Right lobe of liver (tissue), 6 donors: ENCODE data around the gene CPD. TPM values are rescaled to one million over a fixed set of nuclear protein-coding genes. Genes with fewer than 3 reads are reported as not detected.
A peak's percentile ranks its signal among the peaks of the same experiment; 100 is the strongest.

Source experiments
- ATAC-seq, 4 donors: fragments of 200-7000 bp; cut with Tn5 transposase; one replicate each; pipeline ENCODE4 v1.9.1; 2020; ENCODE audit warnings: mild to moderate bottlenecking in 4 of 4, moderate library complexity in 4 of 4
- DNase-seq, 3 donors: peaks; one replicate each; pipeline ENCODE4 v3.0.0-alpha.2; 2020
- H3K27ac ChIP-seq, 3 donors: fragments of 200-600 bp; one replicate each; pipeline ENCODE4 v1.8.0; 2022
- H3K27me3 ChIP-seq, 2 donors: fragments of 200-600 bp; one replicate each; pipeline ENCODE4 v1.8.0; 2022
- H3K36me3 ChIP-seq, 4 donors: fragments of 200-600 bp; sonication (generic) in 1 of 4; one replicate each; pipeline versions ENCODE4 v1.5.1 to v1.8.0; 2017 to 2022; ENCODE audit warnings: control low read depth in 1 of 4
- H3K4me1 ChIP-seq, 4 donors: fragments of 200-600 bp; sonication (generic) in 1 of 4; one replicate each; pipeline versions ENCODE4 v1.5.1 to v1.8.0; 2017 to 2022; ENCODE audit warnings: control low read depth in 1 of 4
- H3K4me3 ChIP-seq, 3 donors: fragments of 200-600 bp; one replicate each; pipeline ENCODE4 v1.8.0; 2022
- H3K9me3 ChIP-seq, 4 donors: fragments of 200-600 bp; sonication (generic) in 1 of 4; one replicate each; pipeline versions ENCODE4 v1.5.1 to v1.8.0; 2017 to 2022; ENCODE audit warnings: control low read depth in 1 of 4
- POLR2A ChIP-seq: fragments of 450-650 bp; IDR thresholded peaks from one replicate; pipeline ENCODE4 v1.6.1; 2017; ENCODE audit warnings: antibody characterized with exemption, mild to moderate bottlenecking
- WGBS: methylation state at CpG from one replicate; pipeline ENCODE4 v1.1.6; 2018; ENCODE audit warnings: low coverage, low lambda C conversion rate; ENCODE audit not compliant: insufficient coverage; ENCODE audit errors: missing lambda C conversion rate; 5-methylcytosine and 5-hydroxymethylcytosine counted together
- intact Hi-C, 2 donors: fragments of 100-400 bp; cut with DNase I; formaldehyde crosslinking; loops; one replicate each; pipeline versions ENCODE4 v1.11.2 to v1.14.1; 2022
- total RNA-seq, 6 experiments: library from RNA; depleted of rRNA in 2 of 6; stranded (reverse); fragments of >200 nt in 2 of 6; fragmentation: NEBNext Ultra II Directional in 3 of 6; extraction: Animal tissue kit (Norgen Biotek cat#: 25700) in 3 of 6; gene quantifications; one replicate each; pipeline versions ENCODE4 v1.1.0 to v1.2.4, GENCODE V29; 2016 to 2023
- TF ChIP-seq, protein P1 (sequence below), 4 donors: fragments of 200-600 bp in 3 of 4; fragments of 450-650 bp in 1 of 4; IDR thresholded peaks; one replicate each; pipeline versions ENCODE4 v1.5.1 to v1.8.0; 2016 to 2022; ENCODE audit warnings: antibody characterized with exemption in 4 of 4, mild to moderate bottlenecking in 2 of 4
- donor health status: DM: no; HTN: yes; CAD: no.
- donor health status: DM: no; HTN: no; CAD: no.
- donor health status: DM: no; HTN: no; CAD: no.
- donor health status: DM: no; HTN: yes; CAD: no.
- donor health status: DM: no; HTN: yes; CAD: no.

The CPD gene
- total RNA-seq, 6 experiments from 2014 or later, result 42.2 to 129 (median 53.5) TPM

DNA sequence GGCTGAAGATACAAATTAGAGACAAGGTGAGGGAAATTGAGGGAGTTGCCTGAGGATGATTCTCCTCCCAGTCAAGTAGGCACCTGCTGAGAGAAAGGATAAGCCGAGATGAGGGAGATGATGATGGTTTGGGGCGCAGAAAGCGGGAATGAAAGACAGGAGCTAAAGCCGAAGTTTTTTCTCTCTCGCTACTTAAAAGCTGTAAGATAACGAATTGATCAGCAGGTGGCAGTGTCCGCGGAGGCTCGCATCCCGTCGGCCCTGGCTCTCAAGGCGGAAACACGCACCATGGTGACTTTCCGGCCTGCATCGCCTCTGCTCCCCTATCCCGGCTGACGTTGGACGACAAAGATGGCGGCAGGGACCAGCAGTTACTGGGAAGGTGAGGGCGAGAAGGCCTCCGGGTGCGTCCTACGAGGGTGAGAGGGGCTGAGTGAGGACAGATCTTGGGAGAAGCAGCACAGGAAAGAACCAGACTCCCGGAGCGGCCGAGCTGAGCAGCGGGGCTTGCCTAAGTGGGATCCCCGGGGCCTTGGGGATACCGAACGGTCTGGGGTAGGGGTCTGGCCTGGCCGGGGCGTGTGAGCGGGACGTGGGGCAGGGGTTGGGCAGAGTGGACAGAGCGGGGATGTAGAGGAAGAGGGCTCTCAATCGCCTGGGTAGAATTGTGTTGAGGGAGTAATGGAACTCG, 98.5 kb downstream of the CPD start, which contains the start of gene GOSR1:
Gene GOSR1 (plus strand): TSS at position 326 of the 691 bp plus-strand sequence. CDS start 26 bp downstream, at position 352.
- Histone ChIP-seq H3K36me3 (peaks cover 0 to 23% (median 5%) of the 10 kb centered on the region in 4 donors), H3K4me3 (peak within 1 kb of the TSS; percentile 72 to 83 (median 77)), H3K27me3 (no peaks in the 10 kb centered on the region), H3K4me1 (peaks cover 0 to 12% (median 3%) of the 10 kb centered on the region in 4 donors), H3K27ac (peak within 1 kb of the TSS; percentile 85 to 90 (median 89)), H3K9me3 (no peaks in the 10 kb centered on the region)
- under 1% methylated on average over 29 of the region's 37 CpGs for WGBS
- DNase-seq, result peak; percentile 92 to 96 (median 94)
- TF ChIP-seq, protein P1, sequence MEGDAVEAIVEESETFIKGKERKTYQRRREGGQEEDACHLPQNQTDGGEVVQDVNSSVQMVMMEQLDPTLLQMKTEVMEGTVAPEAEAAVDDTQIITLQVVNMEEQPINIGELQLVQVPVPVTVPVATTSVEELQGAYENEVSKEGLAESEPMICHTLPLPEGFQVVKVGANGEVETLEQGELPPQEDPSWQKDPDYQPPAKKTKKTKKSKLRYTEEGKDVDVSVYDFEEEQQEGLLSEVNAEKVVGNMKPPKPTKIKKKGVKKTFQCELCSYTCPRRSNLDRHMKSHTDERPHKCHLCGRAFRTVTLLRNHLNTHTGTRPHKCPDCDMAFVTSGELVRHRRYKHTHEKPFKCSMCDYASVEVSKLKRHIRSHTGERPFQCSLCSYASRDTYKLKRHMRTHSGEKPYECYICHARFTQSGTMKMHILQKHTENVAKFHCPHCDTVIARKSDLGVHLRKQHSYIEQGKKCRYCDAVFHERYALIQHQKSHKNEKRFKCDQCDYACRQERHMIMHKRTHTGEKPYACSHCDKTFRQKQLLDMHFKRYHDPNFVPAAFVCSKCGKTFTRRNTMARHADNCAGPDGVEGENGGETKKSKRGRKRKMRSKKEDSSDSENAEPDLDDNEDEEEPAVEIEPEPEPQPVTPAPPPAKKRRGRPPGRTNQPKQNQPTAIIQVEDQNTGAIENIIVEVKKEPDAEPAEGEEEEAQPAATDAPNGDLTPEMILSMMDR (IDR thresholded peaks at IDR 0.05), result peak; percentile 67 to 87 (median 80)
- TF ChIP-seq POLR2A, result peak; percentile 70
- intact Hi-C loops, result no loop called here
- peak; percentile 100 for ATAC-seq

DNA sequence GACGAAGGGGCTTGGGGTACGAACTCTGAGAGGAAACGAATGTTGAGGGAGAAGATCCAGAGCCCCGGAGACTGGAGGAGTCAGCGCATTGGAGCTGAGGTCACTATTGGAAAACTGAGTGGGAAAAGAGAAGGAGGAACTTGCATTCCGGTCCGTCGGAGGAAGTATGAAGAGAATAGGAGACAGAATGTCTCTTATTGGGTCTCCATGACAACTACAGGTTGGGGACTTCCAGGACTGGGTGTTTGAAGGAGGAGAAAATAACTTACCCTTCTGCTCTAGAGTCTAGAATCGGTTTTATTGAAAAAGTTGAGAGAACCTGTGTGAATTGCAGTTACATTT, 99.0 kb downstream of the CPD start:
- DNase-seq, result no peak
- peak overlapping the region; percentile 85 to 90 (median 89) for H3K27ac ChIP-seq
- H3K9me3 ChIP-seq, result no peaks in the 10 kb centered on the region
- WGBS, result under 1% methylated on average over 9 of the region's 9 CpGs
- H3K27me3 ChIP-seq, result no peaks in the 10 kb centered on the region
- intact Hi-C loops, result no loop called here
- peak overlapping the region; percentile 72 to 83 (median 77) for H3K4me3 ChIP-seq
- TF ChIP-seq, protein P1 (IDR thresholded peaks at IDR 0.05), result no peak
- TF ChIP-seq POLR2A, result no peak
- H3K4me1 ChIP-seq, result peaks cover 0 to 12% (median 3%) of the 10 kb centered on the region in 4 donors
- peaks cover 0 to 28% (median 6%) of the 10 kb centered on the region in 4 donors for H3K36me3 ChIP-seq
- ATAC-seq, result peak in 2 of 4 donors; percentile 23 to 28

DNA sequence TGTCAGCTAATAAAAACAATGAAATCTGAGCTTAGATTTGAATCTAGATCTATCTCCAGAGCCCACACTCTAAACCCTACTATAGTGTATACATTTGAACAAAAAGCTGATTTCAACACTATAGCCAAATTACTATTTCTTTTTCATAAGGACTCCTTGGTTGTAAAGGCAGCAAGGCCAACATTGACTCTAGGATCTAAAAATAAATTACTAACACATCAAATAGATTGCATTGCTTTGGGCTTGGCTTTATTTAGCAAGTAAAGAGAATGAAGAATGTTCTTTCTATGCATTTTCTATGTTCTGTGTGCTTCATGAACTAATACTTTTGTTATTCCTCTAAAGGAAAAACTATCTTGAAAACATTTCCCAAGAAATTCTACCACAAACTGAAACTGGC, 103.8 kb downstream of the CPD start:
- no peak overlapping the region for H3K4me3 ChIP-seq
- H3K27ac ChIP-seq, result no peak overlapping the region
- H3K4me1 ChIP-seq, result peaks cover 0 to 12% (median 3%) of the 10 kb centered on the region in 4 donors
- intact Hi-C loops, result no loop called here
- H3K9me3 ChIP-seq, result no peaks in the 10 kb centered on the region
- peaks cover 0 to 74% (median 22%) of the 10 kb centered on the region in 4 donors for H3K36me3 ChIP-seq
- ATAC-seq, result no peak
- TF ChIP-seq, protein P1 (IDR thresholded peaks at IDR 0.05), result no peak
- TF ChIP-seq POLR2A, result no peak
- no peak for DNase-seq
- H3K27me3 ChIP-seq, result no peaks in the 10 kb centered on the region

DNA sequence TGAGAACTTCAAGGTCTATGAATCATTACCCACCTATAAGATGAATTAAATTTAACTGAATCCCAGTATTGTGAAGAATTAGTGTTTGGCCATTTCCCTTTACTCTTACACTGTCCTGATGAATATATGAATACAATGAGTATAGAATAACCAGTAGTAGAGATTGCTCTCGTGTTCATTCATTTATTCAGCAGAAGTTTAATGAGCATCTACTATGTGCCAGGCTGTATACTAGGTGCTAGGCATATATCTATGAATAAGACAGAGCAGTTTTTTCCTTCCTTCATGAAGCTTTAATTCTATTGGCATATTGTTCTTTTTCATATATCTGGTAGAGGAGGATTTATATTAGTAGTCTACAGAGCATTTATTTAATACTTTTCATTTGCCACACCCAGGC, 104.4 kb downstream of the CPD start:
- Histone ChIP-seq H3K9me3 (no peaks in the 10 kb centered on the region), H3K36me3 (peaks cover 0 to 80% (median 22%) of the 10 kb centered on the region in 4 donors), H3K4me1 (peaks cover 0 to 10% (median 2%) of the 10 kb centered on the region in 4 donors), H3K27ac (no peak overlapping the region), H3K27me3 (no peaks in the 10 kb centered on the region), H3K4me3 (no peak overlapping the region)
- intact Hi-C loops, result no loop called here
- no peak for DNase-seq
- TF ChIP-seq POLR2A, result no peak
- TF ChIP-seq, protein P1 (IDR thresholded peaks at IDR 0.05), result no peak
- WGBS, result 73% methylated on average over 1 of the region's 1 CpG
- no peak for ATAC-seq
